Fibroblast of skin of left quadriceps (primary cell): ENCODE measurements around the gene UAP1L1.
"Not testable (repeated sequence)": the region's sequence is repeated elsewhere in the genome, so short reads cannot be mapped to it uniquely, and the experiment has no call there.

Experiments used
- DNase-seq, 2 experiments: peaks; one replicate each; pipeline ENCODE4 v3.0.0-alpha.2; 2013; ENCODE audit warnings: low read depth in 2 of 2

The UAP1L1 gene

DNA sequence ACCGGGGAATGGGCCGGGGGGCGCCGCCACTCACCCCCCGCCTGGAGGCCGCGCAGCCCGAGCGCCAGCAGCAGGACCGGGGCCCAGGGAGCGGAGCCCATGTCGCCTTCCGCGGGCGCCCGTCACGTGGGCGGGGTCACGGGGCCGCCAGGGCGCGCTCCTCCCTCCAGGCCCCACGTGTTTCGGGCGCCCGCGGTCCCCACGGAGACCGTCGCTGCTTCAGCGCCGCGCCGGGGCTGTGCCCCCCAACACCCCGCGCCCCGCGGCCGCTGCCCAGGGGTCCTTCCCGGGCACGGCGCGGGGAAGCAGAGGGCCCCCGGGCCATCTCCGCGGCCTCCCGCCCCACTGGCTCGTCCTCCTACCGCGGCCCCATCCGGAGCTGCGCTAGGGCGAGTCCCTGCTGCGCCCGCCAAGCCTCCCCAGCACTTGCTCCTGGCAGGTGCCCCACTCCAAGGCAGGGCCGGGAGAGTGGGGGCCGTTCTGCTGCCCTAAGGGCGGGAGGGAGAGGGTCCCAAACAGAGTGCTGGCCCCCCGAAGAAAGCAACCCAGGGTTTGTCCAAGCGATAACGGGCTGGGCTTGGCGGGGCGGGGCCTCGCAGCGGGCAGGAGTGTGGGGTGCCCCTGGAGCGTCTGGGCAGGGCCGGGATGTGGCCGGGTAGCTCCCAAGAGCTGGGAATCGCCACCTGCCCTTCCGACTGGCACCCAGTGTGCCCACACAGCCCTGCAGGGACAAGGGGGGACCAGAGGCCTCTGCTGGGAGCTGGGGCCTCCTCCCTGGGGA lies 37.5 kb downstream of the UAP1L1 start, which contains the start of gene DPP7:
Gene DPP7, minus strand, starts transcription at position 121 of the 781 bp plus-strand sequence. Its CDS starts 20 bp downstream, at position 101.
- no peak for DNase-seq

DNA sequence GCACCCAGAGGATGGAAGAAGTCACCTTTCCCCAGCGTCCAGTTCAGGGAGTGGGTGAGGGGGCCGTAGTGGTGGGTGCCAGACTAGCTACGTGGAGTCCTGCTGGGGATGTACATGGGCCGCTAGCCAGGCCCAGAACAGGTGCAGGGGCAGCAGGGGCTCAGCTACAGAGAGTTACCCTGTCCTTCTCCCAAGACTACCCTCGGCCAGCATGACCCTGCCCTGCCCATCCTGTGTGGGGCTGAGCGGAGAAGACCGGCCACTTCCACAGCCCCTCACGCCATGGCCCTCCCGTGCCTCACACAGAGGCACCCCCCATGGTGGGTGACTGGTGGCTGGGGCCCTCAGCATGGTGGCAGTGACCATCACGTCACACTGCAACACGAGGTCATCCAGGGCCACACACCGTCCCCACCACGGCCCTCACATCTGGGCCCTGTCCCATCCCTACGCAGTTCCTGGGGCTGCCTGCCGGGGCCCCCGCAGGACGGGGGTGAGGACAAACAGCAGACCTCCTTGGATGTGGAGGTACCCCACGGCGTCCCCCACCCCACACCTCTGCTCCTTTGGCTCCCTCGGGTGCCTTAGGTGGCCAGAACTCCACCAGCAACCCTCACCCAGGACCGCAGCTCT lies 38.2 kb downstream of the UAP1L1 start:
- DNase-seq, result no peak

DNA sequence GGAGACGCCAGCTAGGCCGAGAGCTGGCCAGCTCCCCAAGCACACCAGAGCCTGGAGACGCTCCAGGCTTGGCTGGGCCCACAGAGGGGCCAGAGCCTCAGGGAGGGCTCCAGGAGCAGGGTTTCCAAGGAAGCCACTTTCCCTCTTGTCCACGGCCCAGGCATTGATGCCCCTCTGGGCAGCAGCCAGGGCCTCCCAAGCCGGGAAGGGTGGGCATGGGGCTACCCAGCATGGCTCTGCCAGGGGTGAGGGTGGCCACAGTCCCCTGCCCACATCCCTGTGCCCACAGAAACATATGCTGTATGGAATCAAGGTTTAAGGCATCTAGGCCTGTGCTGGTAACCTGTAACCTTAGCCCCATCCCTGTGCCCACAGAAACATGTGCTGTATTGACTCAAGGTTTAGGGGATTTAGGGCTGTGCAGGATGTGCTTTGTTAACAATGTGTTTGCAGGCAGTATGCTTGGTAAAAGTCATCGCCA lies 38.8 kb downstream of the UAP1L1 start:
- no peak for DNase-seq

DNA sequence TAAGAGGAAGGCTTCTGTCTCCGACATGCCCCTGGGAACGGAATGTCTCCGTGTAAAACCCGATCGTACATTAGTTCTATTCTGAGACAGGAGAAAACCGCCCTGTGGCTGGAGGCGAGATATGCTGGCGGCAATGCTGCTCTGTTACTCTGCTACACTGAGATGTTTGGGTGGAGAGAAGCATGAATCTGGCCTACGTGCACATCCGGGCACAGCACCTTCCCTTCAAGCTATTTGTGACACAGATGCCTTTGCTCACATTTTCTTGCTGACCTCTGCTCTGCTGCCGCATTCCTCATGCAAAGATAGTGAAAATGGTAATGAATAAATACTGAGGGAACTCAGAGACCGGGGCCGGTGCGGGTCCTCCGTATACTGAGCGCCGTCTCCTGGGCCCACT lies 39.4 kb downstream of the UAP1L1 start:
- no peak for DNase-seq

DNA sequence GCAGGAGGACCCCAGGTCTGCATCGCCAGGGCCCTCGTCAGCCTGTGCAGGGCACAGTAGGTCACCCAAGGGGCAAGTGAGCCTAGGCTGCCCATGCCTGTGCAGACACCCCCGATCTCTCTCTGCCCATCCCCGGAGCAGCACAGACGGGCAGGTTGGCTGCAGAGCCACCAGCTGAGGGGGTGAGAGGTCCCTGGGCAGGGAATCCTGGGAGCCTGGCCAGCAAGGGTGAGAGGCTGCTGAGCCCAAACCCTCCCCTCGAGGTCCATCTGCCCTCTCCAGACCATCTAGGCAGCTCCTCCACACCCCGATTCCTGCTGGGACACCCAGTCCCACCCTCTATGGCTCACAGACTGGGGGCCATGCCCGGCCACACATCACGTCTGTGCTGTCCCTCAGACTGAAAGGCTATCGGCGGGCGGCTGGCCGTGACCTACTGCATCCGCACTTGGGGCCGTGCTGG lies 40.0 kb downstream of the UAP1L1 start:
- no peak for DNase-seq

DNA sequence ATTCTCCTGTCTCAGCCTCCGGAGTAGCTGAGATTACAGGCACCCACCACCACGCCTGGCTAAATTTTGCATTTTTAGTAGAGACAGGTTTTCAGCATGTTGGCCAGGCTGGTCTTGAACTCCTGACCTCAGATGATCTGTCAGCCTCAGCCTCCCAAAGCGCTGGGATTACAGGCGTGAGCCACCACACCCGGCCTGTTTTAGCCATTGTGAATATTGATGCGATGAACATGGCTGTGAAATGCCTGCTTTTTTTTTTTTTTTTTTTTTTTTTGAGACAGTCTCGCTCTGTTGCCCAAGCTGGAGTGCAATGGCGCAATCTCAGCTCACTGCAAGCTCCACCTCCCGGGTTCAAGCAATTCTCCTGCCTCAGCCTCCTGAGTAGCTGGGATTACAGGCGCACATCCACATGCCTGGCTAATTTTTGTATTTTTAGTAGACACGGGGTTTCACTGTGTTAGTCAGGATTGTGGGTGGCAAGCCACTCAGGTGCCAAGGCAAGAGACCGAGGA lies 40.8 kb downstream of the UAP1L1 start:
- DNase-seq, result not testable (repeated sequence)

DNA sequence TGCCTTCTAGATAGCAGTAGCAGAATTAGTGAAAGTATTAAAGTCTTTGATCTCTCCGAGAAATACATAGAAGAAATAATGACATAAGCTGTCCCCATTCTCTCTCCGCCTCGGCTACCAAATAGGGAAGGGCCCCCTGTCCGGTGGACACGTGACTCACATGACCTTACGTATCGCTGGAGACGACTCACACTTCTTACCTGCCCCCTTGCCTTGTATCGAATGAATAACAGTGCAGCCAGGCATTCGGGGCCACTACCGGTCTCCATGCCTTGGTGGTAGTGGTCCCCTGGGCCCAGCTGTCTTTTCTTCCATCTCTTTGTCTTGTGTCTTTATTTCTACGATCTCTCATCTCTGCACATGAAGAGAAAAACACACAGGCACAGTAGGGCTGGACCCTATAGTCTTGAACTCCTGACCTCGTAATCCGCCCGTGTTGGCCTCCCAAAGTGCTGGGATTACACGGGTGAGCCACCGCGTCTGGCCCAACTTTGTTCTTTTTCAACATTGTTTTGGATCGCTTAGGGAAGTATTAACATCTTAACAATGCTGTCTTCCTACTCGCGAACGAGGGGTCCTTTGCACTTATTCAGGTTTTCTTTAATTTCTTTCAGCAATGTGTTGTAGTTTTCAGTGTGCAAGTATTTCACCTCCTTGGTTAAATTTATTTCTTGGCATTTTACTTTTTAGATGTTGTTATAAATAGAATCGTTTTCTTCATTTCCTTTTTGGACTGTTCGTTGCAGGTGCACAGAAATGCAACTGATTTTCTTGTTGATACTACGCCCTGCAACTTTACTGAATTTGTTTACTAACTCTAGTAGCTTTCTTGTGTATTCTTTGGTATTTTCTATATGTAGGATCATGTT lies 44.8 kb downstream of the UAP1L1 start:
- DNase-seq, result not testable (repeated sequence)

DNA sequence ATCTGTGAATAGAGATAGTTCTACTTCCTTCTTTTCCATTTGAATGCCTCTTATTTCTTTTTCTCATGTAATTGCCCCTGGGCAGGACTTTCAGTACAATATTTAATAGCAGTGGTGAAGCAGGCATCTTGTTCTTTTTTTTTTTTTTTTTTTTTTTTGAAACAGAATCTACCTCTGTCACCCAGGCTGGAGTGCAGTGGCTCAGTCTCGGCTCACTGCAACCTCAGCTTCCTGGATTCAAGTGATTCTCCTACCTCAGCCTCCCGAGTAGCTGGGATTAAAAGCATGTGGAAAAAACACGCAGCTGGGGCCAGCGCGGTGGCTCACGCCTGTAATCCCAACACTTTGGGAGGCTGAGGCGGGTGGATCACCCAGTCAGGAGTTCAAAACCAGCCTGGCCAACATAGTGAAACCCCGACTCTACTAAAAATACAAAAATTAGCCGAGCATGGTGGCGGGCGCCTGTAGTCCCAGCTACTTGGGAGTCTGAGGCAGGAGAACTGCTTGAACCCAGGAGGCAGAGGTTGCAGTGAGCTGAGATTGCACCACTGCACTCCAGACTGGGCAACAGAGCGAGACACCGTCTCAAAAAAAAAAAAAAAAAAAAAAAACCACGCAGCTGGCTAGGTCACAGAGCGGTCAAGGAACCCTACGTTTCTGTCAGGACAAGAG lies 45.6 kb downstream of the UAP1L1 start:
- not testable (repeated sequence) for DNase-seq

DNA sequence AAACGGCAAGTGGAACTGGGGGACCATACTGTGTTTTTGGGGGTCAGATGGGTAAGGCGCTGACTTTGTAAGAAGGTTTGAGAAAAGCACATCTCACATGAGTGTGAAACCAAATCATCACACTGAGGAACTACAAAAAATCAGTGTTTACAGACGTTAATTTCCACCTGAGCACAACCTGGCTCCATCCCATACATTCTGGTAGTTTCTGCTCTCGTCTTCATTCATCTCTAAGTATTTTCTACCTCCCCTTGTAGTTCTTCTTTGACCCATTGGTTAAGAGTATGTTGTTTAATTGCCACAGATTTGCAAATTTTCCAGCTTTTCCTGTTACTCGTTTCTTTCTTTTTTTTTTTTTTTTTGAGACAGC lies 46.1 kb downstream of the UAP1L1 start:
- no peak for DNase-seq

DNA sequence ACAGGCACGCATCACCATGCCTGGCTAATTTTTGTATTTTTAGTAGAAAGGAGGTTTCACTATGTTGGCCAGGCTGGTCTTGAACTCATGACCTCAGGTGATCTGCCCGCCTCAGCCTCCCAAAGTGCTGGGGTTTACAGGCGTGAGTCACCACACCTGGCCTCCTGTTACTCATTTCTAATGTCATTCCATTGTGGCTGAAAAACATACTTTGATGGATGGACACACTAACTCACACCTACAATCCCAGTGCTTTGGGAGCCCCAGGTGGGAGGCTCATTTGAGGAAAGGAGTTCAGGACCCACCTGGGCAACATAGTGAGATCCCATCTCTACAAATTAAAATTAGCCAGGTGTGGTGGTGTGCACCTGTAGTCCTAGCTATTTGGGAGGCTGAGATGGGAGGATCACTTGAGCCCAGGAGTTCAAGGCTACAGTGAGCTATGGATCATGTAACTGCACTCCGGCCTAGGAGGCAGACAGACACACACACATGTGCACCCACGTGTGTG lies 46.7 kb downstream of the UAP1L1 start:
- not testable (repeated sequence) for DNase-seq

DNA sequence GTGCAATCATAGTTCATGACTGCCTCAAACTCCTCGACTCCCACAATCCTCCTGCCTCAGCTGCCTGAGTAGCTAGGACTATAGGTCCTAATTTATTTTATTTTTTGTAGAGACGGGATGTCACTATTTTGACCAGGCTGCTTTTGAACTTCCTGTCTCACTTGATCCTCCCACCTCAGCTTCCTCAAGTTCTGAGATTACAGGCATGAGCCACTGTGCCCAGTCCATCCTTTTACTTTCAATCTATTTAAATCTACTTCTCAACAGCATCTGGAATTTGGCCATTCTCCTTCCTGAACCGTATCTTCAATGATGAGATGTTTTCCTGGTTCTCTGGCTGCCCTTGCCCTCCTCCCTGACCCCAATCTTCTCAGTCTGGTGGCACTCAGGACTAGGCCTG lies 49.5 kb downstream of the UAP1L1 start:
- DNase-seq, result no peak

DNA sequence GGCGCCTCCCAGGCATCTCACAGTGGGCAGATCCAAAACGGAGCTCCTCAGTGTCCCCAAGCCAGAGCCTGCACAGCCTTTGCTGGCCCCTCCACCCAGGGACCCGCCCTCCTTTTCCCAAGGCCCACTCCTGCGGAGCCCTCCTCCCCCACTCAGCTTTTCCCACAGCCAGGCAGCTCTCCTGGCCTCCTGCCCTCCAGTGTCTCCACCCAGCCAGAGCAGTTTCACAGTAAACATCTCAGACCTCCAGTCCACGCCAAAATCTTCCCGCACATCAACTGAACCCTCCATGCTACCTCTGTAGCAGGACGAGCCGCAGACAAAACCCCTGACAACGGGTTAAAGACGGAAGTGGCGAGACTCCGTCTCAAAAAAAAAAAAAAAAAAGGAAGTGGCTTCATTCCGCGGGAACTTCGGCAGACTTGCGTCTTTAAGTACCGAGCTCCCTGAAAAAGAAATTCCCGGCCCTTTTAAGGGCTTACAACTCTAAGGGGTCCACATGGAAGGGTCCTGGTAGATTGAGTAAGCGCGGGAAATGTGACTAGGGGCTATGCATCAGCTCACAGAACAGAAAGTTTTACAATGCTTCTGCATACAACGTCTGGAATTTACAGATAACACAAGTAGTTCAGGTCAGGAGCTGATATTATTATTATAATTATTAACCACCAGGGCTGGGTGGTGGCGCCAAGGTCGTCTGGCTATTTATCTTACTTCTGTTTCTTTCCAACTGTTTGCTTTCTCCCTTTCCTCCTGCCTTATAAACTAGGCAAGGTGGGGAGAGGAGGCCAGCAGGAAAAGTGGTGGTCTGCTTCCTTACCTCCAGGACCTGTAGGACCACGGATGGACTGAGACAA lies 50.2 kb downstream of the UAP1L1 start:
- no peak for DNase-seq

DNA sequence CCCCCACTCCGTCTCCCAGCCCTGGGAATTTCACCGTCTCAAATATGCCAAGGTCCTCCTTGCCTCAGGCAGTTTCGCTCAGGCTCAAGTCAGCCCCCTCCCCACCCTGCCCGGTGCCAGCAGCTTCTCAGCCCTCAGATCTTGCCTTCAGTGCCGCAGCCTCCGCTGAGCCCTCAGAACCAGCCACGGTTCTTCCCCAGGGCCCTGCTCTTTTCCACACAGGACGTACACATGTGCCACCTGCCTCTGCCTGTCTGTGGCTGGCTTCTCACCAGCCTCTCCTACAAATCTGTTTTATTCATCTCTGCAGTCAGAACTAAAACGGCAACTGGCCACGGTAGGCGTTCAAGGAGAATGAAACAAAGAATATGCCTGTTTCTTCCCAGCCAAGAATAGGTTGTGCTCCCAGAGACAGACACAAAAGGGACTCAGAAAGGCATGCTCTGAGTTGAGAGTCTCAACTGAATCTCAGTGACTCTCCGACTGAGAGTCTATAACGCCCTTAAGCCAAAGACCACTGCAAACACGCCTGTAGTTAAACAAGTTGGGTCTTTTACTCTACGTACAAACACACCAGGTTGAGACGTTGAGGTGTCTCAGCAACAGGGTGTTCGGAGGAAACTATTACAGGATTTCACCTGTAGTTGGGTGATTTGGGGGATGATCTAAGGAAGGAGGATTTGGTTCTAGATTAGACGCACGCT lies 51.0 kb downstream of the UAP1L1 start:
- DNase-seq, result no peak

DNA sequence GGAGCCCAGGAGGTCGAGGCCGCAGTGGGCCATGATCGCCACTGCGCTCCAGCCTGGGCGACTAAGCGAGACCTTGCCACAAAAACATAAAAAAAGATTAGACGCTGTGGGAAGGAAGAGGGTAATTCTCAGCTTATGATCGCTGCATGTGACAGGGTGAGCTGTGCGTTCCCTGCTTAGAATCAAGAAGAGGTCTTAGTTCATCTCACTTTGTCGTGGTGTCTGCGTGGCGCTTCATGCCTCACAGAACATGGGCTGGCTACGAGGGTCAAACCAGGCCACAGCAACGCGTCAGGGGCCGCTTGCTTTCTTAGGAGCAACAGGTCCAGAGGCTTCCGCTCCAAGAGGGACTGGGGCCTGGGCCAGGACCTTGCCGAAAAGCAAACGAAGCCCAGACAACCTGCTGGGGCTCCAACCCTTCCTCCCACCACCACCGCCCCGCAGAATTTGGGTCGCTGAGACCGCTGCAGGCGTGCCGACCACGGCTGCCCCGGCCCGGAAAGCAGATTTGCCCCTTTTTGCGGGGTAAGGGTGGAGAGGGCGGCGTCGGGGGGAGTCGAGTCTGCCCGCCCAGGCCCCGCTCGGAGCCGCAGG lies 51.6 kb downstream of the UAP1L1 start:
- DNase-seq, result no peak

DNA sequence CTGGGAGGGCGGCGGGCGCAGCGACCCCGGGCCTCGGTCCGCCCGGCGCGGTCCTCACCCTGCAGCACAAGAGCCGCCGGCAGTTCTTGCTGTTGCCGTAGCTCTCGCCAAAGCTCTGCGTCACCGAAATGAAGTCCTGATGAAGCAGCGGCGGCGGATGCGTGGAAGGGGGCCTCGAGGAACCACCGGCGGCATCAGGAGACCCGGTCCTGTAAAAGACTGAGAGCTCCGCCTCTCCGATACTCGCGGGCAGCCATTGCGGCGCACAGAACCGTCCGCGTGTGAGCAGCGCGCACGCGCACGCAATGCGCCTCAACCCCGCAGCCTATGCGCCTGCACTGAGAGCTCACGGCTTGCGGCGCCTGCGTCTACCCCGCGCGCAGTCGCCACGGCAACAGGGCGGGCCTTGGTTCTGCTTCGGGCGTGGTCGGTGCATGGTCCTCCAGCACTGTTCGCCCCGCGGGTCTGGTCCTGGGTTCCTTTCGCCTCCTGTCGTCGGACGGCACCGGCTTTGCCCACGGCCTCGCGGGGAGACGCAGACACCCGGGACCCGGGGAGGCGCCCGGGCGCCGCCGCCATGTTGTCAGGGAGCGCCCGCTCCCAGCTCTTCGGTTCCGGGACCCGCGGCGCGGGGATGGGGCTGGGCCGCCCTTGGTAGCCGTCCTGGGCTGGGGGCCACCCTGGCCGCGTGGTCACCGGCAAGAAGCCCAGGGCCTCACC lies 52.3 kb downstream of the UAP1L1 start:
- peak; percentile 72 to 73 for DNase-seq

DNA sequence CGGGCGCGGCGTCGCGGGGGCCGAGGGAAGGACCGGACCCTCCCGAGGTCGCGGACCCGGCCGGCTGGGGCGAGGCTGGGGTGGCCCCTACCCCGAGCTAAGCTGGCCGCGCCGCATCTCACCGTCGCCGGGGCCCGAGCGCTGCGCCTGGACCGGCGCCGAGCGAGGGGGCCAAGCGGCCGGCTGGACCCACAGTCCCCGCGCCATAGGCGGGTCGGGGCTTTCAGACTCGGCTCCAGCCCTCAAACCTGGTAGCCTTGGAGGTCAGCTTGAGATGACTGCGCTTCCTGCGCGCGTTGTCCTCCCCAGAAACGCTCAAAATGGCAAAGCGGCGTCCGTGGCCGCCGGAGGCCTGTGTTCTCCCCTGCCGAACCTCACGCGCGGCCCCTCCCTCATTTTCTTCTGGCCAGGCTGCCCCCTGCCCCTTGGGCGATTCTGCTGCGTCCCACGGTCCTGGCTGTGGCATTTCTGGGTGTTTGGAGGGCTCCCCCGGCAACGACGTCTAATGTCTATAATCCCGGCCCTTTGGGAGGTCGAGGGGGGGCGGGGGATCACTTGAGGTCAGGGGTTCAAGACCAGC lies 52.9 kb downstream of the UAP1L1 start:
- no peak for DNase-seq
